ENCODE measurements around the gene ZNF736. TPM values are rescaled to one million over a fixed set of nuclear protein-coding genes. Genes with fewer than 3 reads are reported as not detected.
A peak's percentile ranks its signal among the peaks of the same experiment; 100 is the strongest.
"Not testable (repeated sequence)": the region's sequence is repeated elsewhere in the genome, so short reads cannot be mapped to it uniquely, and the experiment has no call there.

ZNF736 gene
- total RNA-seq = 10 to 100 TPM; 26.0 to 27.4 TPM

- ATAC-seq = peak; percentile 100
- ChIA-PET POLR2A (interaction anchor here (0.6 to 4.2 kb wide), 10 partner anchors 12 to 692 kb away, joined by 3 to 27 read pairs (median 4); partner anchors contain the start of genes ERV3-1, ZNF107, ZNF138 and ZNF273), CTCF (interaction anchor here (1.6 kb wide), 1 partner anchor 8 kb away, joined by 5 read pairs; no protein-coding TSS in a partner anchor)
- DNase-seq = peak; percentile 93
- peaks cover 46% of the 10 kb centered on the region for H3K36me3 Mint-ChIP-seq (ENCODE audit: low read depth)
- no peaks in the 10 kb centered on the region for H3K27me3 Mint-ChIP-seq (ENCODE audit: low read depth)
- peaks cover 31% of the 10 kb centered on the region for H3K9me3 Mint-ChIP-seq (ENCODE audit: insufficient read depth)
- peak within 1 kb of the TSS; percentile 99 for H3K27ac Mint-ChIP-seq
- H3K4me3 Mint-ChIP-seq = peak within 1 kb of the TSS; percentile 98
- peaks cover 33% of the 10 kb centered on the region for H3K4me1 Mint-ChIP-seq (ENCODE audit: low read depth)
Observed at GRCh38 chr7:64313740-64314491, at the start of gene ZNF736. TSS of gene ZNF736 (plus strand) at chr7:64313961. CDS start at chr7:64314151, 190 bp downstream.

GRCh38 chr7:64266341-64266919 lies 47.3 kb upstream of the ZNF736 start:
- DNase-seq (no peak), ATAC-seq (no peak)
- peaks cover 7% of the 10 kb centered on the region for H3K36me3 Mint-ChIP-seq (ENCODE audit: low read depth)
- H3K4me1 Mint-ChIP-seq (ENCODE audit: low read depth) = no peaks in the 10 kb centered on the region
- CTCF ChIA-PET = no interaction called here
- peaks cover 47% of the 10 kb centered on the region for H3K9me3 Mint-ChIP-seq (ENCODE audit: insufficient read depth)
- no peak overlapping the region for H3K27ac Mint-ChIP-seq
- no peaks in the 10 kb centered on the region for H3K27me3 Mint-ChIP-seq (ENCODE audit: low read depth)
- POLR2A ChIA-PET = no interaction called here
- H3K4me3 Mint-ChIP-seq = no peak overlapping the region

- POLR2A ChIA-PET = no interaction called here
- Mint-ChIP-seq H3K4me3 (no peak overlapping the region), H3K9me3 (ENCODE audit: insufficient read depth) (peaks cover 33% of the 10 kb centered on the region), H3K27me3 (ENCODE audit: low read depth) (no peaks in the 10 kb centered on the region), H3K27ac (no peak overlapping the region), H3K4me1 (ENCODE audit: low read depth) (no peaks in the 10 kb centered on the region), H3K36me3 (ENCODE audit: low read depth) (no peaks in the 10 kb centered on the region)
- DNase-seq (no peak), ATAC-seq (no peak)
- CTCF ChIA-PET = no interaction called here
Observed at GRCh38 chr7:64277630-64278029, 36.1 kb upstream of the ZNF736 start.

DNA sequence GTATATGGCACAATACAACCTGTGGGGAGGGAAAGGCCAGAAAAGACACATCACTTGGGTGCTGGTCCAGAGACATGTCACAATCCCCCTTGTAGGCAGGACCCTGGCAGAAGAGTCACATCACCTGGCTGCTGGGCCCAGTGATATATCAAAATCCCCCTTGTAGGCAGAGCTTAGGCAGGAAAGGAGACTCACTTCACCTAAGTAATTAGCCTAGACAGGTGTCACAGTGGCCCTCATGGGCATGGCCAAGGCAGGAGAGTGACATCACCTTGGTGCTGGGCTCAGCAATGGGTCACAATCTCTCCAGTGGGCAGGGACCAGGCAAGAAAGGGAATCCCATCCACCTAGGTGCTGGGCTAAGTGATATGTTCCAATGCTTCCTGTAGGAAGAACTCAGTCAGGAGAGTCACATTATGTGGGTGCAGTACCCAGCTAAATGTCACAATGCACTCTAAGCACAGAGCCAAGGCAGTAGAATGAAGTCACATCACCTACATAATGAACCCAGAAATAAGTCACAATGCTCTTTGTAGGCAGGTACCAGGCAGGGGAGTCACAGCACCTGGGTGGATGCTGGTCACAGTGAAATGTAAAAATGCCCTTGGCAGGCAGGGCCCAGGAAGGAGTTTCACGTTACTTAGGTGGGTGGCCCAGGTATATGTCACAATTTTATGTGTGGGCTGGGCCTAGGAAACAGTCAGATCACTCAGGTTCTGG lies 18.9 kb upstream of the ZNF736 start:
- CTCF ChIA-PET = no interaction called here
- no peak for ATAC-seq

GRCh38 chr7:64297418-64297817 lies 16.3 kb upstream of the ZNF736 start:
- peak; percentile 23 for ATAC-seq
- H3K27me3 Mint-ChIP-seq (ENCODE audit: low read depth); H3K36me3 Mint-ChIP-seq (ENCODE audit: low read depth); H3K4me3 Mint-ChIP-seq; CTCF ChIA-PET; POLR2A ChIA-PET; H3K4me1 Mint-ChIP-seq (ENCODE audit: low read depth); H3K27ac Mint-ChIP-seq; DNase-seq: not testable (repeated sequence)
- H3K9me3 Mint-ChIP-seq (ENCODE audit: insufficient read depth) = peaks cover 12% of the 10 kb centered on the region

More for the DNA sequence above, 18.9 kb upstream of the ZNF736 start:
- no peak for DNase-seq
- POLR2A ChIA-PET = no interaction called here
- no peak overlapping the region for H3K4me3 Mint-ChIP-seq
- H3K27ac Mint-ChIP-seq = no peak overlapping the region
- no peaks in the 10 kb centered on the region for H3K36me3 Mint-ChIP-seq (ENCODE audit: low read depth)
- H3K4me1 Mint-ChIP-seq (ENCODE audit: low read depth) = no peaks in the 10 kb centered on the region
- peaks cover 5% of the 10 kb centered on the region for H3K9me3 Mint-ChIP-seq (ENCODE audit: insufficient read depth)
- no peaks in the 10 kb centered on the region for H3K27me3 Mint-ChIP-seq (ENCODE audit: low read depth)

- peaks cover 1% of the 10 kb centered on the region for H3K4me1 Mint-ChIP-seq (ENCODE audit: low read depth)
- DNase-seq = peak; percentile 4
- no peak overlapping the region for H3K4me3 Mint-ChIP-seq
- H3K27me3 Mint-ChIP-seq (ENCODE audit: low read depth) = no peaks in the 10 kb centered on the region
- H3K36me3 Mint-ChIP-seq (ENCODE audit: low read depth) = peaks cover 3% of the 10 kb centered on the region
- H3K9me3 Mint-ChIP-seq (ENCODE audit: insufficient read depth) = peaks cover 12% of the 10 kb centered on the region
- no peak overlapping the region for H3K27ac Mint-ChIP-seq
- ChIA-PET CTCF (no interaction called here), POLR2A (no interaction called here)
- no peak for ATAC-seq
Observed at GRCh38 chr7:64300641-64301405, 12.9 kb upstream of the ZNF736 start.

GRCh38 chr7:64307254-64308015 lies 6.3 kb upstream of the ZNF736 start:
- Mint-ChIP-seq H3K4me1 (ENCODE audit: low read depth) (peaks cover 21% of the 10 kb centered on the region), H3K36me3 (ENCODE audit: low read depth) (peaks cover 20% of the 10 kb centered on the region), H3K4me3 (peak overlapping the region; percentile 90), H3K9me3 (ENCODE audit: insufficient read depth) (no peaks in the 10 kb centered on the region), H3K27ac (peak overlapping the region; percentile 98), H3K27me3 (ENCODE audit: low read depth) (no peaks in the 10 kb centered on the region)
- ChIA-PET CTCF (interaction anchor here (1.8 kb wide), 1 partner anchor 10 kb away, joined by 6 read pairs; no protein-coding TSS in a partner anchor), POLR2A (interaction anchor here (0.8 to 1.5 kb wide), 8 partner anchors 8 to 487 kb away, joined by 3 to 15 read pairs (median 4); partner anchors contain the start of genes ZNF107, ZNF138 and ZNF680)
- DNase-seq (peak; percentile 96), ATAC-seq (peak; percentile 100)

DNA sequence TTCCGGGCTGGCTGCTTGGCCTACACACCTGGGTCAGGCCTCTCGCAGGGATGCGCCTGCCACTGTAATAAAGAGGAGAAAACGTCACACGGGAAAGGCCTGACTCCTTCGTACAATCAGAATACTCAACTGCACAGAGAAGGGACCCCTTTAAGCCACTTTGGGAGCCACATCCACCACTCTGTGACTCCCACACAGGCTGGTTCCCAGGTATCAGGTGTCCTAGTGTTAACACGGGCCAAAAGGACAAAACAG lies 5.8 kb upstream of the ZNF736 start:
- H3K27ac Mint-ChIP-seq = peak overlapping the region; percentile 98
- H3K4me1 Mint-ChIP-seq (ENCODE audit: low read depth) = peaks cover 24% of the 10 kb centered on the region
- DNase-seq = peak; percentile 25
- H3K36me3 Mint-ChIP-seq (ENCODE audit: low read depth) = peaks cover 20% of the 10 kb centered on the region
- H3K27me3 Mint-ChIP-seq (ENCODE audit: low read depth) = no peaks in the 10 kb centered on the region
- H3K4me3 Mint-ChIP-seq = peak overlapping the region; percentile 90
- ChIA-PET CTCF (interaction anchor here (1.8 kb wide), 1 partner anchor 9 kb away, joined by 6 read pairs; no protein-coding TSS in a partner anchor), POLR2A (interaction anchor here (1.2 to 1.5 kb wide), 4 partner anchors 13 to 358 kb away, joined by 3 to 15 read pairs (median 8); partner anchors contain the start of genes ZNF107 and ZNF680)
- ATAC-seq = no peak
- H3K9me3 Mint-ChIP-seq (ENCODE audit: insufficient read depth) = no peaks in the 10 kb centered on the region

- peaks cover 30% of the 10 kb centered on the region for H3K36me3 Mint-ChIP-seq (ENCODE audit: low read depth)
- CTCF ChIA-PET = no interaction called here
- no peak overlapping the region for H3K4me3 Mint-ChIP-seq
- H3K4me1 Mint-ChIP-seq (ENCODE audit: low read depth) = peaks cover 41% of the 10 kb centered on the region
- no peak for DNase-seq
- no peak overlapping the region for H3K27ac Mint-ChIP-seq
- H3K27me3 Mint-ChIP-seq (ENCODE audit: low read depth) = no peaks in the 10 kb centered on the region
- no peak for ATAC-seq
- peaks cover 5% of the 10 kb centered on the region for H3K9me3 Mint-ChIP-seq (ENCODE audit: insufficient read depth)
- POLR2A ChIA-PET = no interaction called here
Observed at GRCh38 chr7:64310426-64310825, 3.3 kb upstream of the ZNF736 start.

DNA sequence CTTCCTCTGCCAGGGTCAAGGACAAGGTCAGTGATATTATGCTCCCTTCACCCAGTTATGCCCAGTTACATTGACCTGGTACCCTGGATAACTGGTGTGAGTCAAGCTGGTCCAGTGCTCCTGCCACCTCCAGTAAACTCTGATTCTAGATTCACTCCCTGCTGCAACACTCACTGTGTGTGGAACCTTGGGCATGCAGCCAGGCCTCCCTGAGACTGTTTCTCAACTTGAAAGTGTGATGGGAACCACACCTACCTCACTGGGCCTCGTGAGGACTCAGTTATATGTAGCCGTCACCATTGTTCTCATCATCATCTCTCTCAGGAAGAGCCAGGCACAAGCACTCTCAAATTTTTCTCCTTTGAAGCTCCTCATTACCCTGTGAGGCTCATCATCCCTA lies 935 bp upstream of the ZNF736 start:
- ATAC-seq (no peak), DNase-seq (peak; percentile 14)
- Mint-ChIP-seq H3K27me3 (ENCODE audit: low read depth) (no peaks in the 10 kb centered on the region), H3K4me1 (ENCODE audit: low read depth) (peaks cover 37% of the 10 kb centered on the region), H3K4me3 (no peak overlapping the region), H3K36me3 (ENCODE audit: low read depth) (peaks cover 46% of the 10 kb centered on the region), H3K27ac (peak overlapping the region; percentile 99), H3K9me3 (ENCODE audit: insufficient read depth) (peaks cover 26% of the 10 kb centered on the region)
- CTCF ChIA-PET = no interaction called here
- POLR2A ChIA-PET = interaction anchor here (2.7 to 4.2 kb wide), 2 partner anchors 250 to 353 kb away, joined by 14 to 27 read pairs; partner anchors contain the start of genes ZNF107 and ZNF680

DNA sequence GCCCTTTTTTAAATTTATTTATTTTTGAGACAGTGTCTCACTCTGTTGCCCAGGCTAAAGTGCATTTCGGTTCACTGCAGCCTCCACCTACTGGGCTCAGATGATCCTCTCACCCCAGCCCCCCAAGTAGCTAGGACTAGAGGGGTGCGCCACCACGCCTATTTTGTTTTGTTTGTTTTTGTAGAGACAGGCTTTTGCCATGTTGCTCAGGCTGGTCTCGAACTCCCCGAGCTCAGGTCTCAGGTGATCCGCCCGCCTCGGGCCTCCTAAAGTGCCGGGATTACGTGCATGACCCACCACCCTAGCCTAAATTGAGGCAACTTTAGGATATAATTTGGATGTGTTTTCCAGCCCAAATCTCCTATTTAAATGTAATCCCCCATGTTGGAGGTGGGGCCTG lies 805 bp downstream of the ZNF736 start:
- H3K4me3 Mint-ChIP-seq = peak overlapping the region; percentile 98
- CTCF ChIA-PET = interaction anchor here (1.6 kb wide), 1 partner anchor 9 kb away, joined by 5 read pairs; no protein-coding TSS in a partner anchor
- H3K27me3 Mint-ChIP-seq (ENCODE audit: low read depth) = no peaks in the 10 kb centered on the region
- DNase-seq (no peak), ATAC-seq (no peak)
- H3K9me3 Mint-ChIP-seq (ENCODE audit: insufficient read depth) = peaks cover 33% of the 10 kb centered on the region
- peak overlapping the region; percentile 99 for H3K27ac Mint-ChIP-seq
- POLR2A ChIA-PET = interaction anchor here (0.6 to 4.2 kb wide), 4 partner anchors 37 to 359 kb away, joined by 3 to 27 read pairs (median 9); partner anchors contain the start of genes ZNF107 and ZNF680
- H3K36me3 Mint-ChIP-seq (ENCODE audit: low read depth) = peaks cover 45% of the 10 kb centered on the region
- H3K4me1 Mint-ChIP-seq (ENCODE audit: low read depth) = peaks cover 33% of the 10 kb centered on the region
